Esophagus squamous epithelium (tissue), 4 donors: ENCODE measurements around the gene TNFAIP8L1.

ENCODE experiments used
- CTCF ChIP-seq, 6 experiments: fragments of 450-650 bp in 4 of 6; fragments of 200-600 bp in 2 of 6; sonication (generic) in 2 of 6; IDR thresholded peaks; one replicate each; pipeline ENCODE4 v1.5.1; 2016 to 2019; ENCODE audit warnings: antibody characterized with exemption in 6 of 6, mild to moderate bottlenecking in 4 of 6, moderate library complexity in 4 of 6
- POLR2A ChIP-seq, 4 donors: fragments of 450-650 bp; IDR thresholded peaks; one replicate each; pipeline ENCODE4 v1.6.1; 2017; ENCODE audit warnings: antibody characterized with exemption in 4 of 4, mild to moderate bottlenecking in 4 of 4, moderate library complexity in 3 of 4

DNA sequence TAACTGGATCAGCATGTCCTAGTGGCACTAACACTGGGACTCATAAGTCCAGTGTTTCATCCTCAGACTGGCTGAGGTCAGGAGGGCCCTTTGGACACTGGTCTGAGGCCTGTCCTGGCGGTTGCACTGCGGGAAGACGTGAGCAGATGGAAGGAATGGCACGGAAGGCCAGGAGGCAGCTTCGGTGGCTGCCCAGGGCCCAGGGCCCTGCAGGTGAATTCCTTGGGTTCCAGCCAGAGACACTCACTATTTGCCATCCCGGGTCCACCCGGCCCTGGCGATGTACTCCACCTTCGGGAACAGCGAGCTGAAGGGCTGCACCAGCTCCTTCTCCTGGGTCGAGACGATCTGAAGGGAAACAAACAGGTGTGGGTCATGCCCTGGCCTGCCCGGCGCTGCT, 58.0 kb downstream of the TNFAIP8L1 start:
- TF ChIP-seq POLR2A (IDR thresholded peaks at IDR 0.05) = no peak
- TF ChIP-seq CTCF (IDR thresholded peaks at IDR 0.05) = no peak
